Testis (tissue), 2 donors: Measurements from ENCODE around the gene CCDC196.

Experiments used
- POLR2A ChIP-seq: fragments of 450-650 bp; IDR thresholded peaks from one replicate; pipeline ENCODE4 v1.6.1; 2017; ENCODE audit warnings: antibody characterized with exemption, mild to moderate bottlenecking, moderate library complexity
- TF ChIP-seq, protein P1 (sequence below), 3 experiments: fragments of 450-650 bp in 2 of 3; fragments of 200-600 bp in 1 of 3; sonication (generic) in 1 of 3; IDR thresholded peaks; one replicate each; pipeline ENCODE4 v1.5.1; 2016 to 2019; ENCODE audit warnings: antibody characterized with exemption in 3 of 3, mild to moderate bottlenecking in 2 of 3, moderate library complexity in 1 of 3

DNA sequence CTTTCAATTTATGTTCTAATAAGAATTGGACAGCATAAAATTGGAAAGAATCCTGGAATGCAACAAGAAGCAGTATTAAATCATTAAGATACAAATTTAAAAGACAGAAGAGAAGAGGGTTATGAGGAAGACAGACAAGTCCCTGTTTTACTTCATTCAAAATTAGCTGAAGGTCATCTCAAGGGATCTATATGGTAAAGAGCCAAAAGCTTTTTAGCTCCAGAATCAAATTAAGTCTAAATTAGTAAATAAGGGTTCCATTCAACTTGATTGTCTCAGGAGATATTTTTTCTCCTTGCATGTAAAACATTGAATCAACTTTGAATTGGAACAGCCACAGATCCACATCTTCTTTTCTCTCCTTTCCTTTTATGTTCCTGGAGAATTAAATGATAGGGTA, 7.6 kb downstream of the CCDC196 start:
- no peak for TF ChIP-seq POLR2A
- TF ChIP-seq, protein P1, sequence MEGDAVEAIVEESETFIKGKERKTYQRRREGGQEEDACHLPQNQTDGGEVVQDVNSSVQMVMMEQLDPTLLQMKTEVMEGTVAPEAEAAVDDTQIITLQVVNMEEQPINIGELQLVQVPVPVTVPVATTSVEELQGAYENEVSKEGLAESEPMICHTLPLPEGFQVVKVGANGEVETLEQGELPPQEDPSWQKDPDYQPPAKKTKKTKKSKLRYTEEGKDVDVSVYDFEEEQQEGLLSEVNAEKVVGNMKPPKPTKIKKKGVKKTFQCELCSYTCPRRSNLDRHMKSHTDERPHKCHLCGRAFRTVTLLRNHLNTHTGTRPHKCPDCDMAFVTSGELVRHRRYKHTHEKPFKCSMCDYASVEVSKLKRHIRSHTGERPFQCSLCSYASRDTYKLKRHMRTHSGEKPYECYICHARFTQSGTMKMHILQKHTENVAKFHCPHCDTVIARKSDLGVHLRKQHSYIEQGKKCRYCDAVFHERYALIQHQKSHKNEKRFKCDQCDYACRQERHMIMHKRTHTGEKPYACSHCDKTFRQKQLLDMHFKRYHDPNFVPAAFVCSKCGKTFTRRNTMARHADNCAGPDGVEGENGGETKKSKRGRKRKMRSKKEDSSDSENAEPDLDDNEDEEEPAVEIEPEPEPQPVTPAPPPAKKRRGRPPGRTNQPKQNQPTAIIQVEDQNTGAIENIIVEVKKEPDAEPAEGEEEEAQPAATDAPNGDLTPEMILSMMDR (IDR thresholded peaks at IDR 0.05): no peak
